Stomach (tissue), 9 donors: ENCODE results near the gene FYTTD1. TPM values are rescaled to one million over a fixed set of nuclear protein-coding genes. Genes with fewer than 3 reads are reported as not detected.

ENCODE experiments used
- DNase-seq, 2 donors: peaks; one replicate each; pipeline versions ENCODE4 v3.0.0 to v3.0.0-alpha.2; 2013 to 2019
- H3K27ac ChIP-seq, 5 donors: fragments of 200-600 bp in 4 of 5; sonication (generic) in 4 of 5; one replicate each; pipeline ENCODE4 v1.5.1; 2013 to 2019; ENCODE audit warnings: mild to moderate bottlenecking in 1 of 5, moderate library complexity in 1 of 5
- H3K27me3 ChIP-seq, 3 donors: fragments of 200-600 bp; sonication (generic); one replicate each; pipeline ENCODE4 v1.5.1; 2017 to 2019; ENCODE audit warnings: mixed run types in 1 of 3
- H3K36me3 ChIP-seq, 4 donors: fragments of 200-600 bp; sonication (generic); 1 replicate in 3 of 4; 2 replicates in 1 of 4; pipeline ENCODE4 v1.5.1; 2016 to 2019
- H3K4me1 ChIP-seq, 4 donors: fragments of 200-600 bp; sonication (generic); one replicate each; pipeline ENCODE4 v1.5.1; 2016 to 2019
- H3K4me3 ChIP-seq, 4 donors: fragments of 200-600 bp; sonication (generic) in 3 of 4; one replicate each; pipeline ENCODE4 v1.5.1; 2016 to 2019; ENCODE audit warnings: mild to moderate bottlenecking in 1 of 4
- H3K9me3 ChIP-seq, 4 donors: fragments of 200-600 bp; sonication (generic); one replicate each; pipeline ENCODE4 v1.5.1; 2016 to 2019
- EP300 ChIP-seq: sonication (generic); formaldehyde crosslinking; IDR thresholded peaks from one replicate; pipeline ENCODE4 v1.6.1; 2017; ENCODE audit warnings: antibody characterized with exemption
- POLR2A ChIP-seq, 4 donors: fragments of 450-650 bp; IDR thresholded peaks; one replicate each; pipeline ENCODE4 v1.6.1; 2016; ENCODE audit warnings: antibody characterized with exemption in 4 of 4, control low read depth in 2 of 4, mild to moderate bottlenecking in 1 of 4, moderate library complexity in 1 of 4
- POLR2AphosphoS5 ChIP-seq, 3 donors: sonication (generic); formaldehyde crosslinking; IDR thresholded peaks; one replicate each; pipeline ENCODE4 v1.6.1; 2016; ENCODE audit warnings: antibody characterized with exemption in 3 of 3
- WGBS, 5 donors: extraction: QIAGEN DNeasy Blood & Tissue Kit in 3 of 5; methylation state at CpG; one replicate each; pipeline versions ENCODE4 v1.1.5 to v1.1.7; 2013 to 2018; 5-methylcytosine and 5-hydroxymethylcytosine counted together
- intact Hi-C: fragments of 100-400 bp; cut with DNase I; formaldehyde crosslinking; loops from one replicate; pipeline ENCODE4 v1.15.1; 2023; ENCODE audit warnings: low total_unique reads
- polyA plus RNA-seq, 3 donors: library from polyadenylated mRNA; stranded (reverse); fragments of 200-250 nt; gene quantifications; one replicate each; pipeline ENCODE4 v1.2.3, GENCODE V29; 2013
- total RNA-seq, 5 donors: library from RNA; depleted of rRNA; stranded (reverse); fragments of >200 nt; gene quantifications; one replicate each; pipeline versions ENCODE4 v1.1.0 to v1.2.3, GENCODE V29; 2014 to 2016
- TF ChIP-seq, protein P1 (sequence below), 7 experiments: fragments of 450-650 bp in 4 of 7; fragments of 200-600 bp in 3 of 7; sonication (generic) in 3 of 7; IDR thresholded peaks; one replicate each; pipeline ENCODE4 v1.5.1; 2016 to 2019; ENCODE audit warnings: antibody characterized with exemption in 7 of 7, control low read depth in 2 of 7, mild to moderate bottlenecking in 1 of 7
- donor health status: healthy with polysubstance abuse.
- donor health status: Bipolar disorder and iron deficiency.
- donor health status: healthy.

The FYTTD1 gene
- total and polyA plus RNA-seq, 8 donors = 9.4 to 47.0 (median 27.9) TPM

DNA sequence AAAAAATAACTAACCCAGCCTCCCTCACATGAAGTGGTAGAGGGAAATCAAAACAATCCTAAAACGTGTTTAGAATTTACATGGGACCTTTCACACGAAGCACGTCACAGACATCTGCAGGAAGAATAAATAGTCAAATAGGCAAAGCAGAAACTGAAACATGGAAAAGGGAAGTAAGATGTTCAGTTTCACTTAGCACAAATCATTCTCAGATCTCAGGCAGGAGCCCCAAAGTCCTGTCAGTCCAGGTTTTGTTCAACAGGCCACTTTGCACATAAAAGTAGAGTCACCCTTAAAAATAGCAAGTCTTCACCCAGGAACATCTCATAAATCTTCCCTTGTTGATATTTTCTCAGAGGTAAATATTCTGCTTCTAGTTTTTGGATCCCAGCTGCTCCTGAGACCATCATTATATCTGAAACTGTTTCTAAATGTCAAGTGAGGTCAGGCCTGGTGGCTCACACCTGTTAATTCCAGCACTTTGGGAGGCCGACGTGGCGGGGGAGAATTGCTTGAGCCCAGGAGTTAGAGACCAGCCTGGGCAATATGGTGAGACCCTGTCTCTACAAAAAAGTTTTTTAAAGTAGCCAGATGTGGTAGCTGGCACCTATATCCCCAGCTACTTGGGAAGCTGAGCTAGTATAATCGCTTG is 14.9 kb upstream of the FYTTD1 start:
- Histone ChIP-seq H3K4me3 (peak overlapping the region in 1 of 4 donors; percentile 95), H3K4me1 (peaks cover 16 to 35% (median 25%) of the 10 kb centered on the region in 4 donors), H3K36me3 (no peaks in the 10 kb centered on the region), H3K27ac (peak overlapping the region in 3 of 5 donors; percentile 2 to 96 (median 43)), H3K27me3 (no peaks in the 10 kb centered on the region), H3K9me3 (no peaks in the 10 kb centered on the region)
- TF ChIP-seq POLR2A (IDR thresholded peaks at IDR 0.05) (no peak), POLR2AphosphoS5 (IDR thresholded peaks at IDR 0.05) (peak in 1 of 3 donors; percentile 34)
- TF ChIP-seq, protein P1, sequence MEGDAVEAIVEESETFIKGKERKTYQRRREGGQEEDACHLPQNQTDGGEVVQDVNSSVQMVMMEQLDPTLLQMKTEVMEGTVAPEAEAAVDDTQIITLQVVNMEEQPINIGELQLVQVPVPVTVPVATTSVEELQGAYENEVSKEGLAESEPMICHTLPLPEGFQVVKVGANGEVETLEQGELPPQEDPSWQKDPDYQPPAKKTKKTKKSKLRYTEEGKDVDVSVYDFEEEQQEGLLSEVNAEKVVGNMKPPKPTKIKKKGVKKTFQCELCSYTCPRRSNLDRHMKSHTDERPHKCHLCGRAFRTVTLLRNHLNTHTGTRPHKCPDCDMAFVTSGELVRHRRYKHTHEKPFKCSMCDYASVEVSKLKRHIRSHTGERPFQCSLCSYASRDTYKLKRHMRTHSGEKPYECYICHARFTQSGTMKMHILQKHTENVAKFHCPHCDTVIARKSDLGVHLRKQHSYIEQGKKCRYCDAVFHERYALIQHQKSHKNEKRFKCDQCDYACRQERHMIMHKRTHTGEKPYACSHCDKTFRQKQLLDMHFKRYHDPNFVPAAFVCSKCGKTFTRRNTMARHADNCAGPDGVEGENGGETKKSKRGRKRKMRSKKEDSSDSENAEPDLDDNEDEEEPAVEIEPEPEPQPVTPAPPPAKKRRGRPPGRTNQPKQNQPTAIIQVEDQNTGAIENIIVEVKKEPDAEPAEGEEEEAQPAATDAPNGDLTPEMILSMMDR (IDR thresholded peaks at IDR 0.05) = no peak
- 77 to 84% (median 79%) methylated on average over 7 of the region's 7 CpGs for WGBS, 5 donors
- peak in 1 of 2 donors; percentile 33 for DNase-seq
- intact Hi-C loops = no loop called here

DNA sequence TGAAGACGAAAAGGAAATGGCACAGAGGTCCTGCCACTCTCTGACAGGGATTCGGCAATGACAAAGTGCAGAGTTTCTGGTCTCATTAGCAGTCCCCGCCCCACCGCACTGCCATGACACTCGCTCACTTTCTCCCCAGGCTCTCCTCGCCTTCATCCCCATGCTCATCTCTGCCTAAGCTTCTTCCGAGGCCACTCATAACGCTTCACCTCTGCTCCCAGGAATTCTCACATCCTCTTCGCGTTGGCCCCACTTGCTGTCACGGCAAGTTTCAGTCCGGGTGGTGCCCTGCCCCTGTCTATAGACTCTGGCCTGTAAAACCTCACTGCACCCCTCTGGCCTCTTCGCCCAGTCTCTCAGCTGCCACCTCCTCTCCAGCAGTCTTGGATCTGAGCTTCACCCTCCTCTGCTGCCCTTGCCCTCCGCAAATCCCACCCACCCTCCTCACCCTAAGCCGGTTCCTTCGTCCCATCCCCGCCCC is 13.6 kb upstream of the FYTTD1 start:
- Histone ChIP-seq H3K9me3 (no peaks in the 10 kb centered on the region), H3K4me1 (peaks cover 16 to 31% (median 25%) of the 10 kb centered on the region in 4 donors), H3K27ac (peak overlapping the region; percentile 88 to 96 (median 89)), H3K36me3 (no peaks in the 10 kb centered on the region), H3K4me3 (peak overlapping the region; percentile 77 to 99 (median 94)), H3K27me3 (no peaks in the 10 kb centered on the region)
- 0 to 3% (median 2%) methylated on average over 17 of the region's 17 CpGs for WGBS, 5 donors
- DNase-seq = peak; percentile 35 to 51
- intact Hi-C loops = no loop called here
- TF ChIP-seq POLR2A (IDR thresholded peaks at IDR 0.05) (no peak), POLR2AphosphoS5 (IDR thresholded peaks at IDR 0.05) (no peak), EP300 (no peak)
- TF ChIP-seq, protein P1 (IDR thresholded peaks at IDR 0.05) = no peak

- peaks cover 16 to 31% (median 25%) of the 10 kb centered on the region in 4 donors for H3K4me1 ChIP-seq
- DNase-seq = peak; percentile 96 to 99
- intact Hi-C loops = no loop called here
- peak; percentile 61 to 85 (median 64) for TF ChIP-seq POLR2AphosphoS5 (IDR thresholded peaks at IDR 0.05)
- TF ChIP-seq, protein P1 (IDR thresholded peaks at IDR 0.05) = no peak
- 0 to 1% (median 1%) methylated on average over 38 to 92 of the region's 92 CpGs for WGBS, 5 donors
- no peaks in the 10 kb centered on the region for H3K9me3 ChIP-seq
- H3K27ac ChIP-seq = peak within 1 kb of the TSS; percentile 88 to 96 (median 89)
- peak within 1 kb of the TSS; percentile 77 to 99 (median 94) for H3K4me3 ChIP-seq
- H3K36me3 ChIP-seq = no peaks in the 10 kb centered on the region
- no peaks in the 10 kb centered on the region for H3K27me3 ChIP-seq
These were observed 13.0 kb upstream of the FYTTD1 start, which contains the start of gene RUBCN for GRCh38 chr3:197736491-197737318. Gene RUBCN, minus strand, starts transcription at chr3:197736904. Its CDS starts 185 bp downstream, at chr3:197736719.

DNA sequence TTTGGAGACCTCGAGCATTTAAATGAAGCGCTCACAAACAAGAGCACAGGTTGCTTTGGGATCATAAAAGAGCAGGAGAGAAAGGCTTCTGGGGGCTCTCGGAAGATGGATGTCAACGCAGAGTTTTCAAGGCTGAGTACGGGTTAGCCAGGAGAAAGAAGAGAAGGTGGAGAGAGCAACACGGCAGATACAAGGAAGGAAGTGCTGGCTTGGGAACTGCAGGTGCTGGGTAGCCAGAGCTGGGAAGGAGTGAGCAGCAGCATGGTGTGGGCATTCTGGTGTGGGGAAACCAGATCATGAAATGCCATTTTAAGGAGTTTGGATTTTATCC is 12.4 kb upstream of the FYTTD1 start:
- no peaks in the 10 kb centered on the region for H3K9me3 ChIP-seq
- no peaks in the 10 kb centered on the region for H3K27me3 ChIP-seq
- no peak for TF ChIP-seq POLR2AphosphoS5 (IDR thresholded peaks at IDR 0.05)
- no peak for TF ChIP-seq POLR2A (IDR thresholded peaks at IDR 0.05)
- no peak for TF ChIP-seq EP300
- TF ChIP-seq, protein P1 (IDR thresholded peaks at IDR 0.05) = no peak
- H3K4me1 ChIP-seq = peaks cover 16 to 31% (median 25%) of the 10 kb centered on the region in 4 donors
- intact Hi-C loops = no loop called here
- peak overlapping the region; percentile 84 to 96 (median 89) for H3K27ac ChIP-seq
- H3K4me3 ChIP-seq = peak overlapping the region; percentile 77 to 99 (median 94)
- DNase-seq = no peak
- H3K36me3 ChIP-seq = no peaks in the 10 kb centered on the region
- WGBS, 5 donors = 0 to 2% (median 1%) methylated on average over 6 of the region's 6 CpGs
